ENCODE results near the gene C1orf21.

The C1orf21 gene

GRCh38 chr1:184596950-184597645 is 210.3 kb downstream of the C1orf21 start:
- Histone ChIP-seq H3K79me2 (ENCODE audit: insufficient read depth, low read length) (no peaks in the 10 kb centered on the region), H2AFZ (ENCODE audit: low read length) (no peak overlapping the region), H3K9me2 (ENCODE audit: low read depth, low read length) (no peaks in the 10 kb centered on the region), H3F3A (ENCODE audit: insufficient read depth, low read length) (no peaks in the 10 kb centered on the region), H3K27me3 (ENCODE audit: insufficient read depth, low read length) (no peaks in the 10 kb centered on the region), H3K9me3 (ENCODE audit: low read length) (no peaks in the 10 kb centered on the region), H3K4me1 (ENCODE audit: insufficient read depth, low read length, severe bottlenecking) (no peaks in the 10 kb centered on the region), H3K36me3 (ENCODE audit: insufficient read depth, low read length) (no peaks in the 10 kb centered on the region), H3K4me3 (ENCODE audit: low read depth, low read length, poor library complexity, severe bottlenecking) (no peak overlapping the region), H4K20me1 (ENCODE audit: insufficient read depth, low read length) (no peaks in the 10 kb centered on the region), H3K4me2 (ENCODE audit: low read length) (no peak overlapping the region), H3K9ac (ENCODE audit: low read length) (no peak overlapping the region), H3K27ac (ENCODE audit: low read depth, low read length, poor library complexity, severe bottlenecking) (no peak overlapping the region)
- TF ChIP-seq EZH2 (IDR thresholded peaks at IDR 0.05; ENCODE audit: borderline replicate concordance, low read length) (no peak), CTCF (IDR thresholded peaks at IDR 0.05; ENCODE audit: low read length) (no peak)

GRCh38 chr1:184597650-184598357 is 211.0 kb downstream of the C1orf21 start:
- no peaks in the 10 kb centered on the region for H3K27me3 ChIP-seq (ENCODE audit: insufficient read depth, low read length)
- TF ChIP-seq CTCF (IDR thresholded peaks at IDR 0.05; ENCODE audit: low read length) (no peak), EZH2 (IDR thresholded peaks at IDR 0.05; ENCODE audit: borderline replicate concordance, low read length) (no peak)
- H3K4me2 ChIP-seq (ENCODE audit: low read length), result no peak overlapping the region
- H4K20me1 ChIP-seq (ENCODE audit: insufficient read depth, low read length), result no peaks in the 10 kb centered on the region
- H2AFZ ChIP-seq (ENCODE audit: low read length), result no peak overlapping the region
- no peaks in the 10 kb centered on the region for H3K36me3 ChIP-seq (ENCODE audit: insufficient read depth, low read length)
- no peak overlapping the region for H3K4me3 ChIP-seq (ENCODE audit: low read depth, low read length, poor library complexity, severe bottlenecking)
- H3K9me3 ChIP-seq (ENCODE audit: low read length), result no peaks in the 10 kb centered on the region
- no peaks in the 10 kb centered on the region for H3K4me1 ChIP-seq (ENCODE audit: insufficient read depth, low read length, severe bottlenecking)
- H3K9ac ChIP-seq (ENCODE audit: low read length), result no peak overlapping the region
- no peaks in the 10 kb centered on the region for H3K79me2 ChIP-seq (ENCODE audit: insufficient read depth, low read length)
- no peaks in the 10 kb centered on the region for H3F3A ChIP-seq (ENCODE audit: insufficient read depth, low read length)
- H3K9me2 ChIP-seq (ENCODE audit: low read depth, low read length), result no peaks in the 10 kb centered on the region
- H3K27ac ChIP-seq (ENCODE audit: low read depth, low read length, poor library complexity, severe bottlenecking), result no peak overlapping the region

GRCh38 chr1:184598403-184599193 is 211.8 kb downstream of the C1orf21 start:
- Histone ChIP-seq H3K27ac (ENCODE audit: low read depth, low read length, poor library complexity, severe bottlenecking) (no peak overlapping the region), H3K4me1 (ENCODE audit: insufficient read depth, low read length, severe bottlenecking) (no peaks in the 10 kb centered on the region), H3K27me3 (ENCODE audit: insufficient read depth, low read length) (no peaks in the 10 kb centered on the region), H3K36me3 (ENCODE audit: insufficient read depth, low read length) (no peaks in the 10 kb centered on the region), H3K79me2 (ENCODE audit: insufficient read depth, low read length) (no peaks in the 10 kb centered on the region), H2AFZ (ENCODE audit: low read length) (no peak overlapping the region), H3K9me2 (ENCODE audit: low read depth, low read length) (no peaks in the 10 kb centered on the region), H3K9me3 (ENCODE audit: low read length) (no peaks in the 10 kb centered on the region), H3F3A (ENCODE audit: insufficient read depth, low read length) (no peaks in the 10 kb centered on the region), H3K4me3 (ENCODE audit: low read depth, low read length, poor library complexity, severe bottlenecking) (no peak overlapping the region), H3K9ac (ENCODE audit: low read length) (no peak overlapping the region), H4K20me1 (ENCODE audit: insufficient read depth, low read length) (no peaks in the 10 kb centered on the region), H3K4me2 (ENCODE audit: low read length) (no peak overlapping the region)
- TF ChIP-seq CTCF (IDR thresholded peaks at IDR 0.05; ENCODE audit: low read length), result no peak
